Astrocyte (in vitro differentiated cells and primary cell): Measurements from ENCODE around the gene RNF7. TPM values are rescaled to one million over a fixed set of nuclear protein-coding genes. Genes with fewer than 3 reads are reported as not detected.

Experiments used
- DNase-seq: peaks from one replicate; pipeline ENCODE4 v3.0.0-alpha.2; 2010; ENCODE audit warnings: low read depth
- FAIRE-seq: peaks from 2 replicates; lab custom pipeline; 2011; peaks lifted over from hg19 to GRCh38; lab: Jason Lieb, UNC
- H2AFZ ChIP-seq: 2 replicates; pipeline ENCODE4 v1.6.0; 2012; ENCODE audit warnings: low read depth, low read length, inconsistent platforms
- H3K27ac ChIP-seq: 2 replicates; pipeline ENCODE4 v1.5.1; 2011; ENCODE audit warnings: low read depth, low read length, inconsistent platforms
- H3K27me3 ChIP-seq: 2 replicates; pipeline ENCODE4 v1.6.0; 2011; ENCODE audit warnings: low read length, inconsistent platforms; ENCODE audit not compliant: insufficient read depth
- H3K36me3 ChIP-seq: 2 replicates; pipeline ENCODE4 v1.5.1; 2011; ENCODE audit warnings: low read length, inconsistent platforms; ENCODE audit not compliant: insufficient read depth
- H3K4me1 ChIP-seq: 2 replicates; pipeline ENCODE4 v1.5.1; 2011; ENCODE audit warnings: low read length, inconsistent platforms; ENCODE audit not compliant: insufficient read depth
- H3K4me2 ChIP-seq: 2 replicates; pipeline ENCODE4 v1.6.0; 2012; ENCODE audit warnings: low read length, inconsistent platforms
- H3K4me3 ChIP-seq: 2 replicates; pipeline ENCODE4 v1.5.1; 2011; ENCODE audit warnings: low read depth, mild to moderate bottlenecking, low read length, inconsistent platforms; ENCODE audit not compliant: insufficient read depth
- H3K79me2 ChIP-seq: 2 replicates; pipeline ENCODE4 v1.6.0; 2012; ENCODE audit warnings: mild to moderate bottlenecking, low read length, inconsistent platforms; ENCODE audit not compliant: insufficient read depth
- H3K9ac ChIP-seq: 2 replicates; pipeline ENCODE4 v1.6.0; 2012; ENCODE audit warnings: mild to moderate bottlenecking, low read length, inconsistent platforms
- H3K9me3 ChIP-seq: 2 replicates; pipeline ENCODE4 v1.5.1; 2012; ENCODE audit warnings: low read depth, mild to moderate bottlenecking, low read length, inconsistent platforms; ENCODE audit not compliant: insufficient read depth
- H4K20me1 ChIP-seq: 2 replicates; pipeline ENCODE4 v1.6.0; 2012; ENCODE audit warnings: low read length, inconsistent platforms; ENCODE audit not compliant: insufficient read depth
- H3K27ac Mint-ChIP-seq: one replicate; pipeline ENCODE4 v1.8.0; 2021; ENCODE audit warnings: mild to moderate bottlenecking, mixed read lengths; ENCODE audit not compliant: unreplicated experiment
- H3K27me3 Mint-ChIP-seq: one replicate; pipeline ENCODE4 v1.8.0; 2021; ENCODE audit warnings: low read depth, mixed read lengths; ENCODE audit not compliant: unreplicated experiment
- H3K36me3 Mint-ChIP-seq: one replicate; pipeline ENCODE4 v1.8.0; 2021; ENCODE audit warnings: low read depth, mixed read lengths; ENCODE audit not compliant: unreplicated experiment
- H3K4me1 Mint-ChIP-seq: one replicate; pipeline ENCODE4 v1.8.0; 2021; ENCODE audit warnings: low read depth, mixed read lengths; ENCODE audit not compliant: unreplicated experiment
- H3K4me3 Mint-ChIP-seq: one replicate; pipeline ENCODE4 v1.8.0; 2021; ENCODE audit warnings: mild to moderate bottlenecking, moderate library complexity, mixed read lengths; ENCODE audit not compliant: unreplicated experiment
- H3K9me3 Mint-ChIP-seq: one replicate; pipeline ENCODE4 v1.8.0; 2021; ENCODE audit warnings: mild to moderate bottlenecking, mixed read lengths; ENCODE audit not compliant: unreplicated experiment
- CTCF ChIP-seq: IDR thresholded peaks from 2 replicates; pipeline ENCODE4 v1.5.1; 2011; ENCODE audit warnings: low read depth, mild to moderate bottlenecking, inconsistent platforms, low read length, moderate library complexity; ENCODE audit not compliant: insufficient read depth
- EZH2 ChIP-seq: IDR thresholded peaks from 2 replicates; pipeline ENCODE4 v1.6.1; 2012; ENCODE audit warnings: mild to moderate bottlenecking, low read length, inconsistent platforms; ENCODE audit not compliant: insufficient read depth
- total RNA-seq: library from RNA; stranded (reverse); gene quantifications from 2 replicates; pipeline ENCODE4 v1.2.1, GENCODE V29; 2021

RNF7 gene
- total RNA-seq, 1 donor from 2014 or later = 168 TPM

GRCh38 chr3:141793476-141794260 is 55.6 kb downstream of the RNF7 start:
- Histone ChIP-seq H3K4me1 (peaks cover 8% of the 10 kb centered on the region), H3K27me3 (no peaks in the 10 kb centered on the region), H3K9me3 (no peaks in the 10 kb centered on the region), H4K20me1 (no peaks in the 10 kb centered on the region), H3K4me2 (no peak overlapping the region), H3K27ac (no peak overlapping the region), H2AFZ (no peak overlapping the region), H3K79me2 (no peaks in the 10 kb centered on the region), H3K9ac (no peak overlapping the region), H3K4me3 (no peak overlapping the region), H3K36me3 (no peaks in the 10 kb centered on the region)
- H3K36me3 Mint-ChIP-seq = peaks cover 8% of the 10 kb centered on the region
- DNase-seq = no peak
- H3K9me3 Mint-ChIP-seq = no peaks in the 10 kb centered on the region
- H3K27ac Mint-ChIP-seq = no peak overlapping the region
- H3K4me3 Mint-ChIP-seq = no peak overlapping the region
- no peak for TF ChIP-seq CTCF
- no peak for TF ChIP-seq EZH2
- peaks cover 13% of the 10 kb centered on the region for H3K27me3 Mint-ChIP-seq
- no peak for FAIRE-seq
- H3K4me1 Mint-ChIP-seq = peaks cover 11% of the 10 kb centered on the region

- FAIRE-seq (no peak), DNase-seq (no peak)
- peaks cover 10% of the 10 kb centered on the region for H3K27me3 Mint-ChIP-seq
- Histone ChIP-seq H3K9me3 (no peaks in the 10 kb centered on the region), H3K4me1 (peaks cover 8% of the 10 kb centered on the region), H4K20me1 (no peaks in the 10 kb centered on the region), H3K27ac (no peak overlapping the region), H3K9ac (no peak overlapping the region), H3K4me3 (no peak overlapping the region), H2AFZ (no peak overlapping the region), H3K4me2 (no peak overlapping the region), H3K36me3 (no peaks in the 10 kb centered on the region), H3K27me3 (no peaks in the 10 kb centered on the region), H3K79me2 (no peaks in the 10 kb centered on the region)
- H3K9me3 Mint-ChIP-seq = peaks cover 4% of the 10 kb centered on the region
- H3K36me3 Mint-ChIP-seq = peaks cover 8% of the 10 kb centered on the region
- H3K4me1 Mint-ChIP-seq = peaks cover 11% of the 10 kb centered on the region
- H3K27ac Mint-ChIP-seq = no peak overlapping the region
- no peak overlapping the region for H3K4me3 Mint-ChIP-seq
- no peak for TF ChIP-seq CTCF
Measured at GRCh38 chr3:141795276-141795675, 57.2 kb downstream of the RNF7 start.

GRCh38 chr3:141795741-141796080 is 57.6 kb downstream of the RNF7 start:
- Histone ChIP-seq H4K20me1 (no peaks in the 10 kb centered on the region), H3K9ac (no peak overlapping the region), H3K79me2 (no peaks in the 10 kb centered on the region), H3K4me2 (no peak overlapping the region), H2AFZ (no peak overlapping the region), H3K27me3 (no peaks in the 10 kb centered on the region), H3K4me3 (no peak overlapping the region), H3K4me1 (peaks cover 8% of the 10 kb centered on the region), H3K27ac (no peak overlapping the region), H3K9me3 (no peaks in the 10 kb centered on the region), H3K36me3 (no peaks in the 10 kb centered on the region)
- peaks cover 10% of the 10 kb centered on the region for H3K27me3 Mint-ChIP-seq
- H3K36me3 Mint-ChIP-seq = peaks cover 8% of the 10 kb centered on the region
- FAIRE-seq (no peak), DNase-seq (no peak)
- H3K4me1 Mint-ChIP-seq = peaks cover 11% of the 10 kb centered on the region
- TF ChIP-seq CTCF = no peak
- TF ChIP-seq EZH2 = no peak
- H3K4me3 Mint-ChIP-seq = no peak overlapping the region
- peaks cover 8% of the 10 kb centered on the region for H3K9me3 Mint-ChIP-seq
- no peak overlapping the region for H3K27ac Mint-ChIP-seq
